Measurements from ENCODE around the gene TWF1. TPM values are rescaled to one million over a fixed set of nuclear protein-coding genes. Genes with fewer than 3 reads are reported as not detected.
A peak's percentile ranks its signal among the peaks of the same experiment; 100 is the strongest.
"Not testable (repeated sequence)": the region's sequence is repeated elsewhere in the genome, so short reads cannot be mapped to it uniquely, and the experiment has no call there.

Gene TWF1
- total RNA-seq (10 to 100 TPM; 26.7 to 51.2 (median 35.6) TPM), polyA plus RNA-seq (10 to 100 TPM; 14.2 to 18.6 TPM), total RNA-seq (58.3 reads per million, percentile 74 among the genes with 10 or more reads in this experiment)

GRCh38 chr12:43805860-43806736, at the start of gene TWF1:
TSS of gene TWF1 (minus strand) at chr12:43806317. CDS start at chr12:43806245, 72 bp downstream.
- peak within 1 kb of the TSS; percentile 94 to 100 (median 100) for H3K4me3 Mint-ChIP-seq

GRCh38 chr12:43852744-43853143, 46.6 kb upstream of the TWF1 start:
- DNase-seq = no peak
- Mint-ChIP-seq H3K27me3 (no peaks in the 10 kb centered on the region), H3K9me3 (peaks cover 0 to 6% (median 2%) of the 10 kb centered on the region in 11 donors), H3K36me3 (peaks cover 0 to 26% (median 8%) of the 10 kb centered on the region in 5 donors), H3K4me3 (no peak overlapping the region), H3K27ac (no peak overlapping the region), H3K4me1 (peaks cover 0 to 8% (median 0%) of the 10 kb centered on the region in 7 donors)
- CTCF ChIA-PET = no interaction called here
- Histone ChIP-seq H3K4me1 (ENCODE audit: control insufficient read depth in 2 of 2, insufficient read depth in 2 of 2, low read length in 2 of 2) (no peaks in the 10 kb centered on the region), H3K4me3 (ENCODE audit: low read length) (no peak overlapping the region), H3K9me3 (ENCODE audit: control insufficient read depth in 2 of 3, low read length in 3 of 3) (no peaks in the 10 kb centered on the region), H3K27ac (ENCODE audit: low read depth, low read length) (no peak overlapping the region), H3K27me3 (ENCODE audit: control insufficient read depth in 2 of 2, insufficient read depth in 2 of 2, low read length in 2 of 2) (no peaks in the 10 kb centered on the region), H3K36me3 (ENCODE audit: control insufficient read depth in 2 of 3, insufficient read depth in 3 of 3, low read length in 3 of 3) (no peaks in the 10 kb centered on the region)
- intact Hi-C loops (cut with micrococcal nuclease) = no loop called here
- ATAC-seq = no peak
- POLR2A ChIA-PET = no interaction called here

More at GRCh38 chr12:43805860-43806736, at the start of gene TWF1:
- DNase-seq (peak; percentile 76 to 94 (median 89)), ATAC-seq (peak; percentile 97)
- peaks cover 1 to 11% (median 3%) of the 10 kb centered on the region in 3 experiments for H3K36me3 ChIP-seq (ENCODE audit: control insufficient read depth in 2 of 3, insufficient read depth in 3 of 3, low read length in 3 of 3)
- H3K4me1 ChIP-seq (ENCODE audit: control insufficient read depth in 2 of 2, insufficient read depth in 2 of 2, low read length in 2 of 2) = peaks cover 20 to 33% of the 10 kb centered on the region in 2 donors
- peaks cover 0 to 5% (median 0%) of the 10 kb centered on the region in 11 donors for H3K9me3 Mint-ChIP-seq
- peak within 1 kb of the TSS; percentile 98 to 100 (median 100) for H3K27ac Mint-ChIP-seq
- H3K4me1 Mint-ChIP-seq = peaks cover 13 to 73% (median 59%) of the 10 kb centered on the region in 7 donors
- CTCF ChIA-PET = interaction anchor here (1.1 to 1.7 kb wide), 6 partner anchors 27 to 77 kb away, joined by 3 to 8 read pairs (median 4); partner anchors contain the start of gene IRAK4
- no peaks in the 10 kb centered on the region for H3K27me3 ChIP-seq (ENCODE audit: control insufficient read depth in 2 of 2, insufficient read depth in 2 of 2, low read length in 2 of 2)
- H3K27me3 Mint-ChIP-seq = no peaks in the 10 kb centered on the region
- POLR2A ChIA-PET = interaction anchor here (0.7 to 7.3 kb wide), 16 partner anchors 8 to 1922 kb away, joined by 3 to 134 read pairs (median 4); partner anchors contain the start of genes IRAK4, PUS7L and TMEM117
- intact Hi-C loops (cut with micrococcal nuclease) = loop anchor here (1.0 to 5.0 kb wide), 11 partner anchors 26 to 1923 kb away; partner anchors contain the start of genes IRAK4 (in 2 of the 2), PPHLN1 (in 2 of the 2), PUS7L (in 2 of the 2) and TMEM117 (in 2 of the 2)
- peaks cover 3 to 12% (median 4%) of the 10 kb centered on the region in 5 donors for H3K36me3 Mint-ChIP-seq
- H3K4me3 ChIP-seq (ENCODE audit: low read length) = peak within 1 kb of the TSS; percentile 67
- H3K27ac ChIP-seq (ENCODE audit: low read depth, low read length) = peak within 1 kb of the TSS; percentile 94
- H3K9me3 ChIP-seq (ENCODE audit: control insufficient read depth in 2 of 3, low read length in 3 of 3) = no peaks in the 10 kb centered on the region

- Histone ChIP-seq H3K27me3 (ENCODE audit: control insufficient read depth in 2 of 2, insufficient read depth in 2 of 2, low read length in 2 of 2) (no peaks in the 10 kb centered on the region), H3K4me3 (ENCODE audit: low read length) (no peak overlapping the region), H3K9me3 (ENCODE audit: control insufficient read depth in 2 of 3, low read length in 3 of 3) (no peaks in the 10 kb centered on the region), H3K27ac (ENCODE audit: low read depth, low read length) (no peak overlapping the region), H3K36me3 (ENCODE audit: control insufficient read depth in 2 of 3, insufficient read depth in 3 of 3, low read length in 3 of 3) (no peaks in the 10 kb centered on the region), H3K4me1 (ENCODE audit: control insufficient read depth in 2 of 2, insufficient read depth in 2 of 2, low read length in 2 of 2) (no peaks in the 10 kb centered on the region)
- ChIA-PET CTCF (no interaction called here), POLR2A (no interaction called here)
- H3K27me3 Mint-ChIP-seq = no peaks in the 10 kb centered on the region
- no peak overlapping the region for H3K27ac Mint-ChIP-seq
- ATAC-seq (no peak), DNase-seq (no peak)
- H3K36me3 Mint-ChIP-seq = peaks cover 1 to 47% (median 30%) of the 10 kb centered on the region in 5 donors
- H3K4me3 Mint-ChIP-seq = no peak overlapping the region
- H3K4me1 Mint-ChIP-seq = peaks cover 0 to 16% (median 0%) of the 10 kb centered on the region in 7 donors
- peaks cover 3 to 19% (median 12%) of the 10 kb centered on the region in 11 donors for H3K9me3 Mint-ChIP-seq
- intact Hi-C loops (cut with micrococcal nuclease) = no loop called here
These were observed 42.7 kb upstream of the TWF1 start for GRCh38 chr12:43848786-43849185.

DNA sequence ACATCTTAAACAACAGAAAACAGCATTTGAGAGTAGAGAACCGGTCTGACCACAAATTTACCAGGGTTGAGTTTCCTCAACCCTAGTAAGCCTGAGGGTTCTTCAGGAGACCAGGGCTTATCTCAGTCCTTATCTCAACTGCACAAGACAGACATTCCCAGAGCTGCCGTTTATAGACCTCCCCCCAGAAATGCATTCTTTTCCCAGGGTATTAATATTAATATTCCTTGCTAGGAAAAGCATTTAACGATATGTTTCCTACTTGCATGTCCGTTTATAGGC, 42.0 kb upstream of the TWF1 start:
- no peak overlapping the region for H3K4me3 ChIP-seq (ENCODE audit: low read length)
- H3K9me3 Mint-ChIP-seq = peaks cover 3 to 19% (median 12%) of the 10 kb centered on the region in 11 donors
- no peaks in the 10 kb centered on the region for H3K36me3 ChIP-seq (ENCODE audit: control insufficient read depth in 2 of 3, insufficient read depth in 3 of 3, low read length in 3 of 3)
- ChIA-PET POLR2A (no interaction called here), CTCF (no interaction called here)
- peaks cover 0 to 16% (median 0%) of the 10 kb centered on the region in 7 donors for H3K4me1 Mint-ChIP-seq
- DNase-seq (no peak), ATAC-seq (no peak)
- intact Hi-C loops (cut with micrococcal nuclease) = no loop called here
- H3K9me3 ChIP-seq (ENCODE audit: control insufficient read depth in 2 of 3, low read length in 3 of 3) = no peaks in the 10 kb centered on the region
- no peaks in the 10 kb centered on the region for H3K27me3 Mint-ChIP-seq
- H3K36me3 Mint-ChIP-seq = peaks cover 1 to 44% (median 30%) of the 10 kb centered on the region in 5 donors
- H3K27ac Mint-ChIP-seq = no peak overlapping the region
- no peak overlapping the region for H3K4me3 Mint-ChIP-seq
- no peaks in the 10 kb centered on the region for H3K4me1 ChIP-seq (ENCODE audit: control insufficient read depth in 2 of 2, insufficient read depth in 2 of 2, low read length in 2 of 2)
- H3K27me3 ChIP-seq (ENCODE audit: control insufficient read depth in 2 of 2, insufficient read depth in 2 of 2, low read length in 2 of 2) = no peaks in the 10 kb centered on the region
- no peak overlapping the region for H3K27ac ChIP-seq (ENCODE audit: low read depth, low read length)

DNA sequence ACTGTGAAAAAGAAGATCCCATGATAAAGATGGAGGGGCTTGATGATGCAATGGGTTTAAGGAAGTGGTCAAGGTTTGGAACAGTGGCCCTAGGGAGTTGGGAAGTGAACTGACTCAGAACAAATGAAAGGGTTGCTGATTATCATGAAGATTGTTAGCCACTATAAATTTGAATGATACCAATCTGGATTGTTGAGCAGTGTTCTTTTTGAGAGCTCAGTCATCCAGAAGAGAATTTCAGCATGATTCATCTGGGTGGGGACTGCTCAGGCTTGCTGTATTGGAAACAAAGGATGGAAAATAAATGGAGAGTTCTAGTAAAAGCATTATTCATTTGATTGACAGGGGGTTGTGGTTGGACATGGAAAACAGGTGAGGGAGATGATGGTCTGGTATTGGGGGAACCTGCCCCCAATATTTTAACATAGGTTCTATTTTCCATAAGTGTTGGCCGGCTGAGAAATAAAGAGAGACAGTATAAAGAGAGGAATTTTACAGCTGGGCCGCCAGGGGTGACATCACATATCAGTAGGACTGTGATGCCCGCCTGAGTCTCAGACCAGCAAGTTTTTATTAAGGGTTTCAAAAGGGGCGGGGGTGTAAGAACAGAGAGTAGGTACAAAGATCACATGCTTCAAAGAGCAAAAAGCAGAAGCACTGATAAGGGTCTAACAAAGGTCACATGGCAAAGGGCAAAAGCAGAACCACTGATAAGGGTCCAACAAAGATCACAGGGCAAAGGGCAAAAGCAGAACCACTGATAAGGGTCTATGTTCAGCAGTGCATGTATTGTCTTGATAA, 41.5 kb upstream of the TWF1 start:
- POLR2A ChIA-PET = not testable (repeated sequence)

GRCh38 chr12:43842259-43842658, 36.1 kb upstream of the TWF1 start:
- POLR2A ChIA-PET = interaction anchor here (13.7 kb wide), 1 partner anchor 34 kb away, joined by 134 read pairs; the partner anchor contains the start of gene TWF1

More for the DNA sequence above, 41.5 kb upstream of the TWF1 start:
- H3K27ac ChIP-seq (ENCODE audit: low read depth, low read length); CTCF ChIA-PET; H3K4me1 ChIP-seq (ENCODE audit: control insufficient read depth in 2 of 2, insufficient read depth in 2 of 2, low read length in 2 of 2); H3K9me3 ChIP-seq (ENCODE audit: control insufficient read depth in 2 of 3, low read length in 3 of 3); H3K4me3 Mint-ChIP-seq; H3K36me3 ChIP-seq (ENCODE audit: control insufficient read depth in 2 of 3, insufficient read depth in 3 of 3, low read length in 3 of 3); H3K27ac Mint-ChIP-seq; H3K4me3 ChIP-seq (ENCODE audit: low read length); ATAC-seq; DNase-seq; intact Hi-C loops (cut with micrococcal nuclease); H3K27me3 Mint-ChIP-seq; H3K27me3 ChIP-seq (ENCODE audit: control insufficient read depth in 2 of 2, insufficient read depth in 2 of 2, low read length in 2 of 2): not testable (repeated sequence)
- Mint-ChIP-seq H3K9me3 (peaks cover 3 to 19% (median 12%) of the 10 kb centered on the region in 11 donors), H3K4me1 (peaks cover 0 to 16% (median 0%) of the 10 kb centered on the region in 7 donors), H3K36me3 (peaks cover 1 to 44% (median 30%) of the 10 kb centered on the region in 5 donors)

More at GRCh38 chr12:43842259-43842658, 36.1 kb upstream of the TWF1 start:
- H3K36me3 ChIP-seq (ENCODE audit: control insufficient read depth in 2 of 3, insufficient read depth in 3 of 3, low read length in 3 of 3) = no peaks in the 10 kb centered on the region
- H3K27me3 Mint-ChIP-seq = peaks cover 0 to 18% (median 0%) of the 10 kb centered on the region in 5 donors
- DNase-seq (no peak), ATAC-seq (no peak)
- CTCF ChIA-PET = no interaction called here
- no peaks in the 10 kb centered on the region for H3K9me3 ChIP-seq (ENCODE audit: control insufficient read depth in 2 of 3, low read length in 3 of 3)
- H3K27ac Mint-ChIP-seq = no peak overlapping the region
- H3K4me3 ChIP-seq (ENCODE audit: low read length) = no peak overlapping the region
- H3K4me1 ChIP-seq (ENCODE audit: control insufficient read depth in 2 of 2, insufficient read depth in 2 of 2, low read length in 2 of 2) = no peaks in the 10 kb centered on the region
- no peak overlapping the region for H3K27ac ChIP-seq (ENCODE audit: low read depth, low read length)
- H3K36me3 Mint-ChIP-seq = peaks cover 1 to 21% (median 17%) of the 10 kb centered on the region in 5 donors
- H3K4me1 Mint-ChIP-seq = peaks cover 3 to 27% (median 16%) of the 10 kb centered on the region in 7 donors
- peaks cover 1 to 11% (median 4%) of the 10 kb centered on the region in 11 donors for H3K9me3 Mint-ChIP-seq
- no peak overlapping the region for H3K4me3 Mint-ChIP-seq
- intact Hi-C loops (cut with micrococcal nuclease) = no loop called here
- H3K27me3 ChIP-seq (ENCODE audit: control insufficient read depth in 2 of 2, insufficient read depth in 2 of 2, low read length in 2 of 2) = no peaks in the 10 kb centered on the region

Measured in naive thymus-derived CD4-positive, alpha-beta T cell (primary cell).